HL-60/S4 treated with retinoic acid at 250 ng/mL for 4 days and 3 days (cell line): Measurements from ENCODE around the gene SIK3.

Experiments
- in situ Hi-C: fragments of 300-500 bp; cut with MboI; formaldehyde crosslinking; loops from 2 replicates; pipeline ENCODE4 v1.7.0; 2022; ENCODE audit warnings: low sequenced_read_pairs

SIK3 gene

GRCh38 chr11:116910847-116911246 is 187.4 kb downstream of the SIK3 start:
- in situ Hi-C loops, result no loop called here

DNA sequence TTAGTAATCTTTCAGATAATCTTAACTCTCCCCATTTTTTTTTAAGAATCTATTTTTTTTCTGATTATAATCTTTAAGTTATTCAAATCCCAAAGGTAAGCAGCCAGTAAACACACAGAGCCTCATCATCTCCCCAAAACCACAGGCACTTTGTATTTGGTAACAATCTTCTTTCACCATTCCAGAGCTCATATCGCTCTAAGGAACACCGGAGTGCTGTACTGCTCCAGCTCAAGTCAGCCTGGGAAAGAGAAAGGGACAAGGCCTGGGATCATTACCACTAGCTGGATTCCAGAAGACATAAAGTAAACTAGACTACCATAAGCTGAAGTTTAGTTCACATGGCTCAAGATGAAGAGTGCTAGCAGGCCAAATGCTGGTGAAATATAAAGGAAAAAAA is 187.8 kb downstream of the SIK3 start:
- in situ Hi-C loops, result no loop called here

- in situ Hi-C loops, result no loop called here
Observed at GRCh38 chr11:116909245-116909644, 189.0 kb downstream of the SIK3 start.

GRCh38 chr11:116906479-116906878 is 191.7 kb downstream of the SIK3 start:
- in situ Hi-C loops, result no loop called here

- in situ Hi-C loops, result no loop called here
Observed at GRCh38 chr11:116903090-116903489, 195.1 kb downstream of the SIK3 start.

DNA sequence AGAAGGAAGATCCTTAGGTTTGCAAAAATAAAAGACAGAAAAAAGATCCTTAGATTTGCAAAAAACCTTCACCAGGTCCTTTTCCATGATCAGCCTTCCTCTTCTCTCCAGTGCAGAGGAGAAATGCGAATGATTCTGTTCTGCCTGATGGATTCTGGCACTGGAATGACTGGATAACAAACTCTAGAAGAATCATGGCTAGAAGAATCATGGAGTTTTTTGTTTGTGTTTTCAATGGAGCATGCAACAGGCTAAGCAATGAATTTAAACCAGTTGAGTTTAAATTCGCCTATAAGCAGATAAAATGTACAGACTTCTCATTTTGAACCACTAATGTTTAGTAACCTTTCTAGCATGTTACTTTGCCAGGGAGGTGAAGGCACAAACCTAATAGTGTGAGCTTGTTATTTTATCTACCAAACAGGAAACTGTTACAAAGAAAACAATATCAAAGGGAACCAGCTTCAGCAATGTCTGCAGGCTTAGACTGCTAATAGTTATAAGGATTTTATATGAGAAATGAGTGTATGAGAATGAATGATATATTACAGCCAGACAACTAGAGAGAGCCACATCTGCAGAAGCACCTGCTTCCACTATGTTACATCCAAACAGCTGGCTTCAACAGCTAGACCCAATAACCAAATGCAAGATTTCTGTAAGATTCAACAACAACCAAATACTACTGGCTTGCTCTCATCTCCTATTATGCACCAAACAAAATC is 196.1 kb downstream of the SIK3 start:
- in situ Hi-C loops, result no loop called here

- in situ Hi-C loops, result no loop called here
Observed at GRCh38 chr11:116901211-116901610, 197.0 kb downstream of the SIK3 start.

DNA sequence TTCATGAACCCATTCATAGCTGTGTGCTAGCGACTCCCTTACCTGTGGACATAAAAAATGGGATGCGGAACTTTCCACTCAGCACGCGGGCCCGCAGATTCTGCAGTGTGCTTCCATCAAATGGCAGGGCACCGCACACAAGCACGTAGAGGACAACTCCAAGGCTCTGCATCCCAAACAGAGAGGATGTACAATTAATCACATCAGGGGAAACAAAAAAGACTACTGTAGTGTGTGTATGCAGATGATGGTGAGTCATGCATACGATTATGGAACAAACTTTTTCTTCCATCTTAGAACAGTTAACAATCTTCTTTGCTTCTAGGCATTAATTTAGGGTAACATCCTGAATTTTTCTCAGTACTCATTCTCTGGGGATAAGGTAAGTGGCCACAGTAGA is 202.0 kb downstream of the SIK3 start:
- in situ Hi-C loops, result no loop called here

- in situ Hi-C loops, result no loop called here
Observed at GRCh38 chr11:116895048-116895757, 203.0 kb downstream of the SIK3 start.

GRCh38 chr11:116893906-116894305 is 204.3 kb downstream of the SIK3 start:
- in situ Hi-C loops, result no loop called here

DNA sequence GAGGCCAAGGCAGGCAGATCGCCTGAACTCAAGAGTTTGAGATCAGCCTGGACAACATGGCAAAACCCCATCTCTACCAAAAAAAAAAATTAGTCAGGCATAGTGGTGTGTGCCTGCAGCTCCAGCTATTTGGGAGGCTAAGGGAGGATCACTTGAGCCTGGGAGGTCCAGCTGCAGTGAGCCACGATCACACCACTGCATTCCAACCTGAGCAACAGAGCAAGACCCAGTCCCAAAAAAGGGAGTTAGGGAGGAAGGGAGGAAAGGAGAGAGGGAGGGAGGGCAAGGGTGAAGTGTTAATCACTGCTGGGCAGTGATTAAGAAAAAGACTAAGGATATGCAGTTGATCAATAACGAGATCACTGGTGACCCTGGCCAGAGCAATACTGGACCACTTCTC is 204.8 kb downstream of the SIK3 start:
- in situ Hi-C loops, result no loop called here

GRCh38 chr11:116892374-116892773 is 205.9 kb downstream of the SIK3 start:
- in situ Hi-C loops, result no loop called here

GRCh38 chr11:116891746-116892145 is 206.5 kb downstream of the SIK3 start:
- in situ Hi-C loops, result no loop called here

DNA sequence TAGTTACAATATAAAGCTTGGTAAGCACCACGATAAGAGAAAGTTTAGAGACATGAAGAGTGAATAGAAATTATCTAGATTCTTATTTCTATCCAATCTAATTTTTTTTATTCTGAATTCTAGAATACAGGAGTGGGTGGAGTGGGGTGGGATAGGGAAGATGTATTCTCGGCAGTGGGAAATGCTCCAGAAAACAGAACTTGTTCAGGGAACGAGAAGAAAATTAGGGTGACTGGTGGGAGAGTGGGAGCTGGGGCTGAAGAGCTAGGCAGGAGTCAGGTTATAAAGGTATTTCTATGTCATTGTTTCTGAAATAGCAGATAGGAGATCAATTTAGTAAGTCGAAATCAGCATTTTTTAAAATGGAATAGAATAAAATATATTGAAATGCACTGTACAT is 207.6 kb downstream of the SIK3 start:
- in situ Hi-C loops, result no loop called here

DNA sequence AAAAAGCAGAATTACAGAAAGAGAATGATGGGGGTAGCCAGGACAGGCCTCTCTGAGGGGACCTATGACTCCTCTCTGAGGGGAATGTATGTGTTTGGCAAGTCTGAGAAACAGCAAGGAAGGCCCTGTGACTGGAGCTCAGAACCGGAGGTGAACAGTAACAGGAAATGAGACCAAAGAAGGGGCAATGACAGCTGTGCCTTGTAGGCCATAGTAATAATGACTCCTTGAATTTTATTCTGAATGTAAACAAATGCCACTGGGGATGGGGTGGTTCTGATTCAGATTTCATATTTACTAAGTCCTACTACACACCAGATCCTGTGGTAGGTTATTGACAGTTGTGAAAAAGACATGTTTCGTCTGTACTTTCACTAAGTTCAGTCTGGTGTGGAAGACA is 208.0 kb downstream of the SIK3 start:
- in situ Hi-C loops, result no loop called here

- in situ Hi-C loops, result no loop called here
Observed at GRCh38 chr11:116888884-116889549, 209.2 kb downstream of the SIK3 start.

DNA sequence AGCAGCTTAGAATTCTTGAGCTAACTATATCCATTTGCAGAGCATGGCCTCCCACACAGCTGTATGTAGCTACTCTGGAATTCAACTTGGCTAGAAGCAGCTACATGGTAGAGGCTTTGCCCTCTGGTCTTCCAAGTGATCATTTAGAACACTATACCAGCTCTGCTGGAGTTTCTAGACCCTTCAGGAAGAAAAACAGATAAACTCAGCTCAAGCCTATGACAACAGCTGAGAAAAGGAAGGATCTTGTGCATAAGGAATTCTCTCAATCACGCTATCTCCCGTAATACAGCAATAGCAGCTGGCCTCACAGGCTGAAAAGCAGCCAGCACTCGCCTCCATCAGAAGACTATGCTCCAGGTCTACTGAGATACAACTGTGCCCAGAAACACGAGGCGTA is 210.2 kb downstream of the SIK3 start:
- in situ Hi-C loops, result no loop called here

- in situ Hi-C loops, result no loop called here
Observed at GRCh38 chr11:116885951-116886655, 212.1 kb downstream of the SIK3 start.

GRCh38 chr11:116882386-116882785 is 215.8 kb downstream of the SIK3 start:
- in situ Hi-C loops, result no loop called here

DNA sequence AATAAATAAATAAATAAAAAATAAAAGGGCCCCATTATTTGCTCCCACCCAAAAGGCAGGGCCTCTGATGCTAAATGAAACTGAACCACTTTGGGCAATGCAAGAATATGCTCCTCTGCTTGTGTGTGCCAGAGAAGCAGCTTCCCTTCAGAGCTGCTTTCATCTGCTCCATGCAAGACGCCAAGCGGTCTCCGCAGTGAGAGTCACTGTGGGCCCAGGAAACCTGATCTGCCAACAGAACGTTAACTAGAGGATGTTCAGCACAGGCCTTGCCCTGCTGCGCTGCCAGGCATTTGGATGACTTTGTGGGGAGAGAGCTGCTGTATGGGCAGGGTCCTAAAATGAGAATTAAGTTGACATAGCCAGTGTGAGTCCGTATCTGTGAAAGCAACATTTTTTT is 217.1 kb downstream of the SIK3 start:
- in situ Hi-C loops, result no loop called here
